Measurements from ENCODE around the gene NPBWR2. TPM values are rescaled to one million over a fixed set of nuclear protein-coding genes. Genes with fewer than 3 reads are reported as not detected.

The NPBWR2 gene
- total and polyA plus RNA-seq, 7 donors, result not detected

- no peaks in the 10 kb centered on the region for H3K4me1 ChIP-seq
- H3K27me3 ChIP-seq (ENCODE audit: insufficient read depth in 3 of 3, low read length in 2 of 3), result peaks cover 0 to 6% (median 4%) of the 10 kb centered on the region in 3 donors
- whole genome bisulfite sequencing, 3 donors, result 69 to 72% (median 72%) methylated on average over 12 to 13 of the region's 13 CpGs
- DNase-seq (no peak), ATAC-seq (no peak)
- no peak for TF ChIP-seq CTCF (IDR thresholded peaks at IDR 0.05)
- H3K4me3 ChIP-seq, result no peak overlapping the region
- no peak overlapping the region for H3K27ac ChIP-seq
- intact Hi-C loops (cut with DNase I), result no loop called here
- no peaks in the 10 kb centered on the region for H3K9me3 ChIP-seq
- no peaks in the 10 kb centered on the region for H3K36me3 ChIP-seq (ENCODE audit: insufficient read depth in 1 of 2, low read depth in 1 of 2)
Observed at GRCh38 chr20:64150756-64151632, 43.6 kb upstream of the NPBWR2 start.

- intact Hi-C loops (cut with DNase I), result no loop called here
- whole genome bisulfite sequencing, 3 donors, result 88 to 94% (median 90%) methylated on average over 26 of the region's 26 CpGs
- Histone ChIP-seq H3K36me3 (ENCODE audit: insufficient read depth in 1 of 2, low read depth in 1 of 2) (no peaks in the 10 kb centered on the region), H3K27me3 (ENCODE audit: insufficient read depth in 3 of 3, low read length in 2 of 3) (peaks cover 0 to 6% (median 3%) of the 10 kb centered on the region in 3 donors), H3K9me3 (no peaks in the 10 kb centered on the region), H3K4me1 (no peaks in the 10 kb centered on the region), H3K27ac (no peak overlapping the region), H3K4me3 (no peak overlapping the region)
- DNase-seq, result no peak
- no peak for TF ChIP-seq CTCF (IDR thresholded peaks at IDR 0.05)
- ATAC-seq, result no peak
Observed at GRCh38 chr20:64149809-64150560, 42.6 kb upstream of the NPBWR2 start.

- intact Hi-C loops (cut with DNase I), result no loop called here
- TF ChIP-seq CTCF (IDR thresholded peaks at IDR 0.05), result no peak
- 86 to 92% (median 89%) methylated on average over 7 of the region's 7 CpGs for WGBS, 3 donors
- no peaks in the 10 kb centered on the region for H3K4me1 ChIP-seq
- no peak for ATAC-seq
- no peak overlapping the region for H3K4me3 ChIP-seq
- peaks cover 0 to 12% (median 0%) of the 10 kb centered on the region in 3 donors for H3K27me3 ChIP-seq (ENCODE audit: insufficient read depth in 3 of 3, low read length in 2 of 3)
- DNase-seq, result no peak
- no peaks in the 10 kb centered on the region for H3K9me3 ChIP-seq
- no peak overlapping the region for H3K27ac ChIP-seq
- no peaks in the 10 kb centered on the region for H3K36me3 ChIP-seq (ENCODE audit: insufficient read depth in 1 of 2, low read depth in 1 of 2)
Observed at GRCh38 chr20:64149141-64149540, 41.8 kb upstream of the NPBWR2 start.

DNA sequence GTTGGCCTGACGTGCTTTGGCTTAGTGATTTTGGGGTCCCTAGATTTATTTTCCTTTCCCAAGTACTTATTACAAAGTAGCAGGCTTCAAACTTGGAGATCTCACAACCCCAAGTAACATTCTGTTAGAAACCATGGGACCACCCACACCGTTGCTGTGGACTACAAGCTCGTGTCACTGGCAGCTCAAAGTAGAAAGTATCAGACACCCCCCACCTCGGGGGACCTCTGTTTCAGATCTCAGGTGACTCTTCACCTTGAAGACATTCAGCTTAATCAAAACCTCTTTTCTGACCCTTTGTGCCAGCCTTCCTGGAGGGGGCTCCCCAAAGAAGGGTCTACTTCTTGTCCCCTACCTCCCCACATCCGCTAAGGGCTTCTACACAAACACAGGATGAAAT is 41.2 kb upstream of the NPBWR2 start:
- Histone ChIP-seq H3K9me3 (no peaks in the 10 kb centered on the region), H3K36me3 (ENCODE audit: insufficient read depth in 1 of 2, low read depth in 1 of 2) (no peaks in the 10 kb centered on the region), H3K27me3 (ENCODE audit: insufficient read depth in 3 of 3, low read length in 2 of 3) (peaks cover 0 to 12% (median 0%) of the 10 kb centered on the region in 3 donors), H3K4me1 (no peaks in the 10 kb centered on the region), H3K4me3 (no peak overlapping the region), H3K27ac (no peak overlapping the region)
- DNase-seq (no peak), ATAC-seq (no peak)
- no peak for TF ChIP-seq CTCF (IDR thresholded peaks at IDR 0.05)
- intact Hi-C loops (cut with DNase I), result no loop called here
- 68 to 78% (median 69%) methylated on average over 5 of the region's 5 CpGs for WGBS, 3 donors

All from psoas muscle (tissue), 8 donors.